ENCODE results near the gene RAC2. TPM values are rescaled to one million over a fixed set of nuclear protein-coding genes. Genes with fewer than 3 reads are reported as not detected.

Gene RAC2
- total and polyA plus RNA-seq, 9 of the 15 experiments (the other 6 are each of a cell fraction or from before 2014, with no cell fraction given): 22.7 to 103 (median 43.3) TPM

- peak in 3 of 4 experiments; percentile 58 to 66 (median 65) for DNase-seq (ENCODE audit: extremely low read depth in 1 of 4, low spot score in 3 of 4)
- no peak for FAIRE-seq
- Histone ChIP-seq H3K27me3 (ENCODE audit: control insufficient read depth in 2 of 2, insufficient read depth in 2 of 2, low read length in 2 of 2) (no peaks in the 10 kb centered on the region), H3K36me3 (ENCODE audit: control insufficient read depth, insufficient read depth, low read length) (no peaks in the 10 kb centered on the region), H3K79me2 (ENCODE audit: control insufficient read depth, insufficient read depth, low read length) (peaks cover 2% of the 10 kb centered on the region; the same call in 1 of the 3 replicates), H3K9ac (ENCODE audit: insufficient read depth in 1 of 2, low read depth in 2 of 2, low read length in 2 of 2) (peak overlapping the region; percentile 70 to 91), H2AFZ (ENCODE audit: low read depth, low read length) (peak overlapping the region; percentile 99), H3K4me3 (no peak overlapping the region), H3K4me2 (ENCODE audit: insufficient read depth, low read length) (peak overlapping the region; percentile 77), H4K20me1 (replicated peaks; ENCODE audit: control insufficient read depth, insufficient read depth, low read length) (no peaks in the 10 kb centered on the region), H3K4me1 (replicated peaks in 1 of 2; ENCODE audit: control insufficient read depth in 2 of 2, insufficient read depth in 2 of 2, low read length in 2 of 2) (peaks cover 23 to 47% of the 10 kb centered on the region in 2 experiments), H3K9me1 (ENCODE audit: control insufficient read depth, insufficient read depth, low read length) (no peaks in the 10 kb centered on the region), H3K9me3 (replicated peaks; ENCODE audit: control insufficient read depth, insufficient read depth, low read depth, low read length) (no peaks in the 10 kb centered on the region), H3K27ac (ENCODE audit: extremely low read depth, low read depth, low read length) (peak overlapping the region; percentile 75)
- ChIA-PET POLR2A (interaction anchor here (0.7 to 1.2 kb wide), 6 partner anchors 9 to 428 kb away, joined by 3 to 4 read pairs (median 3); no protein-coding TSS in a partner anchor), CTCF (ENCODE audit: low intra/inter-chr PET ratio) (interaction anchor here (0.8 to 5.1 kb wide), 5 partner anchors 18 to 122 kb away, joined by 3 to 27 read pairs (median 3); no protein-coding TSS in a partner anchor)
- in situ Hi-C loops (cut with MboI) (no loop called here), intact Hi-C loops (cut with micrococcal nuclease) (loop anchor here (2.0 to 10.0 kb wide), 3 partner anchors 61 to 415 kb away; no protein-coding TSS in a partner anchor)
- ATAC-seq: peak; percentile 24
- TSS peak; percentile 70 for BruUV-seq (replicated peaks)
- WGBS (ENCODE audit: insufficient coverage, low coverage, missing lambda C conversion rate): 6% methylated on average over 12 of the region's 12 CpGs
- TF ChIP-seq ZNF280A (IDR thresholded peaks at IDR 0.05; ENCODE audit: low read depth, partially characterized antibody): no peak
- no peak for TF ChIP-seq ZNF79 (CRISPR knock-in tag; IDR thresholded peaks at IDR 0.05; ENCODE audit: low read depth)
- TF ChIP-seq SMAD3 (CRISPR knock-in tag; conservative IDR thresholded peaks at IDR 0.05): no peak
- TF ChIP-seq CTCF (IDR thresholded peaks at IDR 0.05 in 2 of 3, conservative IDR thresholded peaks at IDR 0.05 in 1 of 3; ENCODE audit: insufficient read depth in 2 of 3, low read depth in 1 of 3, low read length in 3 of 3): peak in 1 of 3 experiments; percentile 19; a peak in 1 of 6 replicates
- TF ChIP-seq ZNF507 (tag; conservative IDR thresholded peaks at IDR 0.05): no peak
- TF ChIP-seq TARDBP (IDR thresholded peaks at IDR 0.05): 0 out of 2 replicates have a peak, but pooled peaks have one; percentile 3
- no peak for TF ChIP-seq ZNF280B (CRISPR knock-in tag; IDR thresholded peaks at IDR 0.05)
- no peak; a peak in 1 of 4 replicates for TF ChIP-seq MNT (conservative IDR thresholded peaks at IDR 0.05)
- no peak for TF ChIP-seq ZNF23 (CRISPR knock-in tag; IDR thresholded peaks at IDR 0.05)
- TF ChIP-seq SRSF7 (optimal IDR thresholded peaks at IDR 0.05; ENCODE audit: low read depth, low read length): no peak
- no peak for TF ChIP-seq TAF1 (IDR thresholded peaks at IDR 0.05; ENCODE audit: control insufficient read depth, extremely low read depth, insufficient read depth, low read length, severe bottlenecking)
Observed at GRCh38 chr22:37199760-37200108, 44.3 kb downstream of the RAC2 start.

Measured in K562 (cell line).